Stimulated activated CD8-positive, alpha-beta memory T cell treated with anti-CD3 and anti-CD28 coated beads, Interleukin-12 subunit alpha, Interleukin-12 subunit beta, amount 100 ng/mL, for 4 hours (primary cell): Measurements from ENCODE around the gene POLR3GL.
A peak's percentile ranks its signal among the peaks of the same experiment; 100 is the strongest.

ENCODE experiments used
- DNase-seq: peaks from one replicate; pipeline ENCODE4 v3.0.0-alpha.2; 2020; ENCODE audit warnings: low read depth

POLR3GL gene

GRCh38 chr1:145949219-145949618, 15.3 kb upstream of the POLR3GL start:
- DNase-seq: no peak

GRCh38 chr1:145951526-145951925, 13.0 kb upstream of the POLR3GL start:
- DNase-seq: no peak

- no peak for DNase-seq
Measured at GRCh38 chr1:145952903-145953302, 11.6 kb upstream of the POLR3GL start.

- no peak for DNase-seq
Measured at GRCh38 chr1:145953861-145954260, 10.6 kb upstream of the POLR3GL start.

- no peak for DNase-seq
Measured at GRCh38 chr1:145955436-145955835, 9.1 kb upstream of the POLR3GL start.

- DNase-seq: no peak
Measured at GRCh38 chr1:145956361-145956760, 8.1 kb upstream of the POLR3GL start.

- DNase-seq: no peak
Measured at GRCh38 chr1:145956781-145957442, 7.6 kb upstream of the POLR3GL start.

GRCh38 chr1:145957443-145958319, 6.8 kb upstream of the POLR3GL start, which contains the start of gene LIX1L:
TSS of gene LIX1L (minus strand) at chr1:145958017. CDS start at chr1:145957927, 90 bp downstream.
- peak; percentile 86 for DNase-seq

GRCh38 chr1:145958734-145959133, 5.8 kb upstream of the POLR3GL start:
- no peak for DNase-seq

- no peak for DNase-seq
Measured at GRCh38 chr1:145959333-145959732, 5.2 kb upstream of the POLR3GL start.

- DNase-seq: no peak
Measured at GRCh38 chr1:145959957-145960467, 4.5 kb upstream of the POLR3GL start.

- DNase-seq: peak; percentile 34
Measured at GRCh38 chr1:145960468-145961108, 3.9 kb upstream of the POLR3GL start.

GRCh38 chr1:145961109-145961424, 3.4 kb upstream of the POLR3GL start:
- DNase-seq: no peak

GRCh38 chr1:145961425-145962156, 2.9 kb upstream of the POLR3GL start:
- DNase-seq: no peak

GRCh38 chr1:145962157-145963102, 2.1 kb upstream of the POLR3GL start:
- no peak for DNase-seq

- no peak for DNase-seq
Measured at GRCh38 chr1:145963265-145964019, 1.0 kb upstream of the POLR3GL start.

GRCh38 chr1:145965119-145965744, 742 bp downstream of the POLR3GL start:
- no peak for DNase-seq

- DNase-seq: no peak
Measured at GRCh38 chr1:145967288-145967687, 2.8 kb downstream of the POLR3GL start.

- DNase-seq: no peak
Measured at GRCh38 chr1:145972580-145972979, 8.1 kb downstream of the POLR3GL start.

GRCh38 chr1:145974721-145975120, 10.2 kb downstream of the POLR3GL start:
- no peak for DNase-seq
